Activated naive CD4-positive, alpha-beta T cell treated with anti-CD3 and anti-CD28 coated beads for 36 hours (primary cell): ENCODE data around the gene CACNA1E. TPM values are rescaled to one million over a fixed set of nuclear protein-coding genes. Genes with fewer than 3 reads are reported as not detected.

Experiments
- CTCF ChIA-PET: fragments of 350-600 bp; sonication (Branson Sonifier 250); formaldehyde crosslinking; loops from one replicate; lab custom pipeline; 2021; ENCODE audit warnings: antibody characterized with exemption; lab: Charles Lee
- DNase-seq: peaks from one replicate; pipeline ENCODE4 v3.0.0-alpha.2; 2020
- H3K27ac Mint-ChIP-seq: one replicate; pipeline ENCODE4 v1.8.0; 2021; ENCODE audit warnings: mild to moderate bottlenecking, mixed read lengths
- H3K27me3 Mint-ChIP-seq: one replicate; pipeline ENCODE4 v1.8.0; 2021; ENCODE audit warnings: low read depth, mixed read lengths
- H3K36me3 Mint-ChIP-seq: one replicate; pipeline ENCODE4 v1.8.0; 2021; ENCODE audit warnings: low read depth, mixed read lengths
- H3K4me1 Mint-ChIP-seq: one replicate; pipeline ENCODE4 v1.8.0; 2021; ENCODE audit warnings: low read depth, mixed read lengths
- H3K4me3 Mint-ChIP-seq: one replicate; pipeline ENCODE4 v1.8.0; 2021; ENCODE audit warnings: mild to moderate bottlenecking, moderate library complexity, mixed read lengths
- H3K9me3 Mint-ChIP-seq: one replicate; pipeline ENCODE4 v1.8.0; 2021; ENCODE audit warnings: mixed read lengths
- intact Hi-C: fragments of 100-400 bp; cut with micrococcal nuclease; formaldehyde crosslinking; loops from one replicate; pipeline ENCODE4 v1.15.1; 2023
- total RNA-seq, 2 experiments: library from RNA; stranded (reverse); gene quantifications; one replicate each; pipeline ENCODE4 v1.2.3, GENCODE V29; 2021

The CACNA1E gene
- total RNA-seq, 2 experiments from 2014 or later, result not detected

DNA sequence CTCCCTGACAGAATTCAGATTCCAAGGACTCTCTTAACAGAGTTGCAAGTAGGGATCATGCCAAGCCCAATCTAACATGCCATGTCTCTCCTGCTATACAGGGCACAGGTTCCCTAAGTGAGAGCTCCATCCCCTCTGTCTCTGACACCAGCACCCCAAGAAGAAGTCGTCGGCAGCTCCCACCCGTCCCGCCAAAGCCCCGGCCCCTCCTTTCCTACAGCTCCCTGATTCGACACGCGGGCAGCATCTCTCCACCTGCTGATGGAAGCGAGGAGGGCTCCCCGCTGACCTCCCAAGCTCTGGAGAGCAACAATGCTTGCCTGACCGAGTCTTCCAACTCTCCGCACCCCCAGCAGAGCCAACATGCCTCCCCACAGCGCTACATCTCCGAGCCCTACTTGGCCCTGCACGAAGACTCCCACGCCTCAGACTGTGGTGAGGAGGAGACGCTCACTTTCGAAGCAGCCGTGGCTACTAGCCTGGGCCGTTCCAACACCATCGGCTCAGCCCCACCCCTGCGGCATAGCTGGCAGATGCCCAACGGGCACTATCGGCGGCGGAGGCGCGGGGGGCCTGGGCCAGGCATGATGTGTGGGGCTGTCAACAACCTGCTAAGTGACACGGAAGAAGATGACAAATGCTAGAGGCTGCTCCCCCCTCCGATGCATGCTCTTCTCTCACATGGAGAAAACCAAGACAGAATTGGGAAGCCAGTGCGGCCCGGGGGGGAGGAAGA is 315.0 kb downstream of the CACNA1E start:
- CTCF ChIA-PET, result no interaction called here
- intact Hi-C loops, result no loop called here
- Mint-ChIP-seq H3K4me3 (no peak overlapping the region), H3K27ac (no peak overlapping the region), H3K4me1 (peaks cover 2% of the 10 kb centered on the region), H3K36me3 (no peaks in the 10 kb centered on the region), H3K27me3 (peaks cover 9% of the 10 kb centered on the region), H3K9me3 (no peaks in the 10 kb centered on the region)
- DNase-seq, result no peak

DNA sequence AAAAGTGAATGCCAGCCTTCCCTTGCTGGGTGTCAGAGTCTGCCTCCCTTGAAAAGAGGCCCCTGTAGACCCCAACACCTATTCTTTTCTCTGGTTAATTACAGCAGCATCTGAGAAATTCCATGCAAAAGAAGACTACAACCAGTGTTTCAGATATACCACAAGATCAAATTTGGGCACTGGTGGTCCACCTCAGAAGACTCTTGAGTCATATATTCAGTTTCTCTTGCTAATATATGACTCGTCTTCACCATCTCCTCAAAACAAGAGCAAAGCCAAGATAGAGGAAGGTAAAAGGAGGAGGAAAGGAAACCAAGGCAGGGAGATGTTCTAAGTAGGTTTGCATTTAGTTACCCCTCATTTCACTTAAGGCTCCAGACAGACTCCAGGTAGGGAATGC is 318.3 kb downstream of the CACNA1E start:
- intact Hi-C loops, result no loop called here
- DNase-seq, result no peak
- Mint-ChIP-seq H3K9me3 (no peaks in the 10 kb centered on the region), H3K36me3 (no peaks in the 10 kb centered on the region), H3K4me1 (peaks cover 4% of the 10 kb centered on the region), H3K27ac (no peak overlapping the region), H3K27me3 (peaks cover 4% of the 10 kb centered on the region), H3K4me3 (no peak overlapping the region)
- CTCF ChIA-PET, result no interaction called here

DNA sequence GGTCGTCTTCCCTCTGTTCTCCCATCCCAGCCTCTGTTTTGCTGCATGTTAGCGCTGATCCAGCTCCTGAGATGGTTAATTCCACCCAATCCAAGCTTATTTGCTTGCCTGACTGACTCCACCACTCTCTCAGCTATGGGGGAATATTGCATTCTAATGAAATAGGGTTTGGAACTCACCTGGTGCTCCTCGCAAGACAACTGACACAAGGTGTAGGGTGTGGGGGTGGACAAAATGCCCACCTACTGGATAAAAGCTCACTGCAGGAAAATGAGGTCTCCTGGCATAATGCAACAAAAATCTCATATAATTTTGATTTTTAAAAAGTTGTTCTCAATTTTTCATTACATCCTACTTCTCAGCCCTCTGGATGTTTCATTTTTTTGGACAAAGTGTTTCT is 319.1 kb downstream of the CACNA1E start:
- CTCF ChIA-PET, result no interaction called here

DNA sequence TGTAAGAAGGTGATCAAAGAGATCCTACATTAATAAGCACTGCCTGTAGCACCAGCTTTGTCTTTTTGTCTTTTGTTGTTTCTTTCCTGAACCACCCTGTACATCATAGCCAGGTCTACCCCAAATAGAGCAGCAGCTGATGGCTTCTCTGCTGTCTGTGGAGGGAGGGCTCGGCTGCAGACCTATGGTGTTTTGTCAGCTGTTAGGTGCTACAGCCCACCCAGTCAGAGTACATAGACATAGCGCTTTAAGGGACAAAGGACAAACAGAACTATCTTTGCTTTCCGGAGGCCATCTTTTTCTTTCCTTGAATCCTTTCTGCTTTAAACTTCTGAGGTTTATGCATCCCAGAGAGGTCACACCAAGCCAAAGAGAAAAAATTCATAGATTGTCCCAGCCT is 320.1 kb downstream of the CACNA1E start:
- H3K4me1 Mint-ChIP-seq, result peaks cover 4% of the 10 kb centered on the region
- intact Hi-C loops, result no loop called here
- peaks cover 4% of the 10 kb centered on the region for H3K27me3 Mint-ChIP-seq
- no peaks in the 10 kb centered on the region for H3K9me3 Mint-ChIP-seq
- DNase-seq, result no peak
- CTCF ChIA-PET, result no interaction called here
- no peaks in the 10 kb centered on the region for H3K36me3 Mint-ChIP-seq
- no peak overlapping the region for H3K27ac Mint-ChIP-seq
- H3K4me3 Mint-ChIP-seq, result no peak overlapping the region

More for the DNA sequence above, 319.1 kb downstream of the CACNA1E start:
- H3K27ac Mint-ChIP-seq, result no peak overlapping the region
- H3K4me1 Mint-ChIP-seq, result peaks cover 4% of the 10 kb centered on the region
- H3K27me3 Mint-ChIP-seq, result peaks cover 4% of the 10 kb centered on the region
- no peaks in the 10 kb centered on the region for H3K9me3 Mint-ChIP-seq
- DNase-seq, result no peak
- no peaks in the 10 kb centered on the region for H3K36me3 Mint-ChIP-seq
- no peak overlapping the region for H3K4me3 Mint-ChIP-seq
- intact Hi-C loops, result no loop called here

DNA sequence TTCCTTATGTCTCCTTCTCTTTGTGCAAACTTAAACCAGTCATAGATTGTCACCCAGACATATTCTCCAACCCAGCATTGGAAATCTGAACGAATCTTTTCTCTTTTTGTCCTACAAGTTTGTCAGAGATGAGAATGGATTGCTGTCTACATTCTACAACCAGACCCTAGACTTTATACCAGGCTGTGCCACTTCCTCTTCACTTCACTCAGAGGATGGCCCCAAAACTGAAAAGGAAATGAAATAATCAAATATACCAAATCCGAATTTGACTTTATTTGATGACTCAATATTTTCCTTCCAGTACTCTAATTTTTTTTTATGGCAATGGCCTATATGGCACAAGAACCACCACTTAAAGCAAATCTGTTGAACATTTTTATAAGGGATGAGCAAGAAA is 321.7 kb downstream of the CACNA1E start:
- H3K4me3 Mint-ChIP-seq, result no peak overlapping the region
- no peaks in the 10 kb centered on the region for H3K9me3 Mint-ChIP-seq
- intact Hi-C loops, result no loop called here
- peaks cover 4% of the 10 kb centered on the region for H3K4me1 Mint-ChIP-seq
- no peak overlapping the region for H3K27ac Mint-ChIP-seq
- no peak for DNase-seq
- no peaks in the 10 kb centered on the region for H3K36me3 Mint-ChIP-seq
- H3K27me3 Mint-ChIP-seq, result peaks cover 2% of the 10 kb centered on the region
- CTCF ChIA-PET, result no interaction called here

DNA sequence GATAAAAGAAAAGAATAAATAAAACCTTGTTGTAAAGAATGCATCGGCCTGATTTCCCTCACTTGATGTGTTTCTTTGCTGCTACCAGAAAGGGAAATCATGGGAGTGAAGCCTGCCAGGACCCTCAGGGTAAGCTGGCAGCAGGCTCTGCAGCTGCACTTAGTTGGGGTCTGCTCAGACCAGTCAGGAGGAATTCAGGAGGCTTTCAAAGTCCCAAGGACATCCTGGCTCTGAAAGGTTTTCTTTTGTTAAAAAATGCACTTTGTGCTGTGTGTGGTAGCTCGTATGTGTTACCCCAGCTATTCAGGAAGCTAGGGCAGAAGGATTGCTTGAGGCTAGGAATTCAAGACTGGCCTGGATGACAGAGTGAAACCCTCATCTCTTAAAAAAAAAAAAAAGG is 323.4 kb downstream of the CACNA1E start:
- Mint-ChIP-seq H3K27ac (no peak overlapping the region), H3K9me3 (no peaks in the 10 kb centered on the region), H3K27me3 (peaks cover 3% of the 10 kb centered on the region), H3K4me1 (peaks cover 2% of the 10 kb centered on the region), H3K4me3 (no peak overlapping the region), H3K36me3 (no peaks in the 10 kb centered on the region)
- no peak for DNase-seq
- intact Hi-C loops, result no loop called here
- CTCF ChIA-PET, result interaction anchor here (0.7 kb wide), 1 partner anchor 311 kb away, joined by 5 read pairs; no protein-coding TSS in a partner anchor

DNA sequence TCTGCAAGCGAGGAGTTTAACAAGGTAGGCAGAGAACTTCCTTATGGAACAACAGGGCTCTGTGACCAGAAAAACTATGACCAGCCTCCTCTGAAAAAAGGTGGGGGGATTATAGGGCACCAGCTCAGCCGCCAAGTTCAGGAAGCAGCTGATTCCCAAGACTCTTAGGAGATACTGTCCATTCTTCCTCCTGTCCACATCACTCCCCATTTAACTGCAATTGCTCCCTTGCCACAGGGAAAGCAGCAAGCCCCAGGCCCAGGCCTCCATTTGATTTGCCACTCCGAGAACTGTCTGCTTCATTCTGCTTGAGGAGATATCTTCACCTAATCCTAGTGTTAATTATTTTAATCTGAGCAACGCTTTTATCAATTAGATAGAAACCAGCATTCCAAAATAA is 323.9 kb downstream of the CACNA1E start:
- H3K36me3 Mint-ChIP-seq, result no peaks in the 10 kb centered on the region
- H3K4me1 Mint-ChIP-seq, result peaks cover 2% of the 10 kb centered on the region
- intact Hi-C loops, result no loop called here
- CTCF ChIA-PET, result interaction anchor here (0.7 kb wide), 1 partner anchor 310 kb away, joined by 5 read pairs; no protein-coding TSS in a partner anchor
- no peaks in the 10 kb centered on the region for H3K9me3 Mint-ChIP-seq
- no peak for DNase-seq
- H3K4me3 Mint-ChIP-seq, result no peak overlapping the region
- H3K27me3 Mint-ChIP-seq, result peaks cover 5% of the 10 kb centered on the region
- no peak overlapping the region for H3K27ac Mint-ChIP-seq

DNA sequence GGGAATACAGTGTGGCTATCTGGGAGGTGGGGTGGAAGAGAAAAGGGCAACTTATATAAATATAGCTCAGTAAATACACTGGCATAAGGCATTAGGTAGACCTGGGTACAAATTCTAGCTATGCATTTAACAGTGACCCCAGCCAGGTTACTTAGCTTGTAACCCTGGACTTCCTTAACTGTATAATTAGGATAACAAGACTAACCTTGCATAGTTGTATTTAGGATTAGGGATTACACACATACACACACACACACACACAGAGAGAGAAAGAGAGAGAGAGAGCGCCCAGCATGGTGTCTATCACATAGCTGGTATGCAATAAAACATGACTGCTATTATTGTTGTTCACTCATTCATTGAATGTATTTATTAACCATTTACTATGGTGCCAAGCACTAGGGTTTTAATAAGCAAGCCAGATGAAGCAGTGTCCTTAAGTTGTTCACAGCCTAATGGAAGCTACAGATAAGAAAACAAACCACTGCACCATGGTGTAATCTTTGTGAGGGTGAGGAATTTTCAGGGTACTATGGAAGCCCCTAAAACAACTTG is 326.8 kb downstream of the CACNA1E start:
- Mint-ChIP-seq H3K36me3 (no peaks in the 10 kb centered on the region), H3K4me1 (no peaks in the 10 kb centered on the region), H3K27me3 (peaks cover 6% of the 10 kb centered on the region), H3K27ac (no peak overlapping the region), H3K4me3 (no peak overlapping the region), H3K9me3 (no peaks in the 10 kb centered on the region)
- CTCF ChIA-PET, result no interaction called here
- intact Hi-C loops, result no loop called here
- no peak for DNase-seq

DNA sequence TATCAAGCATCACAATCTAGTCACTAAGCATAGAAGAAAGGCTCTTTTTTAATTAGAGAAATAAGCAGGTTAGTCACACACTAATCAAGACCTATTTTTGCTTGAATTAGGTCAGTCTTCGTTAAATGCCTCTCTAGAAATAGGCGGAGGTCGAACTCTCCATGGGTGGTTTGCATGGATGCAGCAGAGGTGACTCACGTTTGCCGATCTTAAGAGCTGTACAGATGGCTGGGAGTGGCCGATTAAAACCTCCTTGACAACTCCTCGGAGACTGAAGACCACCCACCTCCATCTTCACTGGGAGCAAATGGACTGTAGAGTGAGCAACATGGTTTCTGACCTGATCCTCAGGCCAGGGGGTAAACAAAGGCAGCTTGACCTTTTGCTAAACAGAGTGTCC is 328.9 kb downstream of the CACNA1E start:
- H3K27me3 Mint-ChIP-seq, result peaks cover 6% of the 10 kb centered on the region
- H3K4me1 Mint-ChIP-seq, result no peaks in the 10 kb centered on the region
- CTCF ChIA-PET, result no interaction called here
- no peak for DNase-seq
- H3K9me3 Mint-ChIP-seq, result no peaks in the 10 kb centered on the region
- no peak overlapping the region for H3K4me3 Mint-ChIP-seq
- H3K36me3 Mint-ChIP-seq, result no peaks in the 10 kb centered on the region
- H3K27ac Mint-ChIP-seq, result no peak overlapping the region
- intact Hi-C loops, result no loop called here

DNA sequence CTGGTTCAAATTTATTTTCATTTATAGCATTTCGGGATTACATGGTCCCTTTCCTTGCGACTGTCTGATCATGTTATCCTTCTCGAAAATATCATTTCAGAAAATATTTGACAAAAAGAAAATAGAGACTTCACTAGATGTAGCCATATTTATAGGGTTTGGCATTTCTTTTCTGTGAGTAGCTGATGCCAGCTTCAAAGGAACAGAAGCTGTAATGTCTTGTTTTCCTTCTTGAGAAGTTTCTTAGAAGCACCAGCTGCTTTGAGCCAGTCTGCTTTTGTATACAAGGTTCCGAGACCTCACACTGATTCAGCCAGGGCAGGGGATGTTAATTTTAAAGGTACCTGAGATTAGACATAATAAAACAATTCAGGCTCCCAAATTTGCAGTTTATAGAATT is 329.9 kb downstream of the CACNA1E start:
- Mint-ChIP-seq H3K9me3 (no peaks in the 10 kb centered on the region), H3K27me3 (peaks cover 6% of the 10 kb centered on the region), H3K4me1 (no peaks in the 10 kb centered on the region), H3K27ac (no peak overlapping the region), H3K4me3 (no peak overlapping the region), H3K36me3 (no peaks in the 10 kb centered on the region)
- intact Hi-C loops, result no loop called here
- CTCF ChIA-PET, result no interaction called here
- DNase-seq, result no peak

DNA sequence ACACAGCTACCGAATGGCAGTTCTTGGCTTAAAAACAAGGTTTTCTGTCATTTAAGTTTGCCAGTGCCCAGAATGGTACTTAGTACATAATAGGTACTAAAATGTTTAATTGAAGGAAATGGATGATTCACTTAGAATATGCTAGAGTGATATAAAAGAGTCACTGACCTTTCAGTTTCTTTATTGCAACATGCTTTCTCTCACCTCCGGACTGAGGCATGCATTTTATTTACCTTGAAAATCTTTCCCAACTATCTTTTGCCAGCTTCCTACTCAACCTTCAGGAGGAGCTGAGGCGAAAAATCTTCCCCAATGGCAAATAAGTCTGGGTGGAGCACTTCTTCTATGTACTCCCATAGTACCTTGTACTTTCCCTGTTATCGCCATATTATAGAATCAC is 333.3 kb downstream of the CACNA1E start:
- intact Hi-C loops, result no loop called here
- Mint-ChIP-seq H3K9me3 (no peaks in the 10 kb centered on the region), H3K4me3 (no peak overlapping the region), H3K27me3 (peaks cover 9% of the 10 kb centered on the region), H3K27ac (no peak overlapping the region), H3K4me1 (no peaks in the 10 kb centered on the region), H3K36me3 (no peaks in the 10 kb centered on the region)
- no peak for DNase-seq
- CTCF ChIA-PET, result no interaction called here

DNA sequence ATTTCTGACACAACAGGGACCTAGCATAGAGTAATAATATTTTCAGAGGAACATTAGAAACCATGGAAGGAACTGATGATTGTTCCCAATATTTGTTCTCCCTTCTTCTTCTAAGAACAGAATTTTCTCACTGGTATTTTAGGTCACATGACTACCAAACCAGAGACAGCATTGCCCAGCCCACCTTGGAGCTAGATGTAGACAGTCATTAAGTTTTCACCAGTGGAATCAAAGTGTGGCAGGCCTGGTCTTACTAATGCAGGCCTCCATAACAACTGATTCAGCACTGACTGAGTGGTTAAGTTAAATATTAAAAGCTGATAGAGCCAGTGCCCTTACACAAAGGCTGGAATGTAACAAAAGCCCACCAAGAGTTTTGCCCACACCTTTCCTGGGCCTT is 333.8 kb downstream of the CACNA1E start:
- H3K27ac Mint-ChIP-seq, result no peak overlapping the region
- intact Hi-C loops, result no loop called here
- H3K27me3 Mint-ChIP-seq, result peaks cover 8% of the 10 kb centered on the region
- no peaks in the 10 kb centered on the region for H3K4me1 Mint-ChIP-seq
- no peaks in the 10 kb centered on the region for H3K36me3 Mint-ChIP-seq
- CTCF ChIA-PET, result no interaction called here
- DNase-seq, result no peak
- no peaks in the 10 kb centered on the region for H3K9me3 Mint-ChIP-seq
- H3K4me3 Mint-ChIP-seq, result no peak overlapping the region

DNA sequence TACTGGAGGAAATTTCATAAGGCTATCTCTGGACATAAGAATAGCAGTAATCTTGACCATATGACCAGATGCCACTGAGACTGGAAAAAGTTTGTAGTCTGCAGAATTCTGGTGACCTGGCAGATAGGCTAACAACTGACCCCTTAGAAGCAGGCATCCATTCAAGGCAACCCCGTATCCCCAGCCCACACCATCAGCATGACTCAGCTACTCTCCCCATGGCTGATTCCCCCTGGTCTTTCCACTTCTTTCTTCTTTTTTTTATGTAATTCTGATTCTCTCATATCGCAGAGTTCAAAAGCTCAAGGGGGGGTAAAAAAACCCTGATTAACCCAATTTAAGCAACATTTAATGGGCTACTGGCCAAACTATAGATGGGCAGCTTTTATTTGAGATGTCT is 335.1 kb downstream of the CACNA1E start:
- H3K9me3 Mint-ChIP-seq, result no peaks in the 10 kb centered on the region
- DNase-seq, result no peak
- no peak overlapping the region for H3K27ac Mint-ChIP-seq
- CTCF ChIA-PET, result interaction anchor here (1.2 kb wide), 1 partner anchor 114 kb away, joined by 5 read pairs; no protein-coding TSS in a partner anchor
- peaks cover 14% of the 10 kb centered on the region for H3K27me3 Mint-ChIP-seq
- H3K4me3 Mint-ChIP-seq, result no peak overlapping the region
- no peaks in the 10 kb centered on the region for H3K36me3 Mint-ChIP-seq
- no peaks in the 10 kb centered on the region for H3K4me1 Mint-ChIP-seq
- intact Hi-C loops, result no loop called here
